A549 treated with AZD9567 at 1 μM for 4 hours (cell line): Measurements from ENCODE around the gene EVA1B. TPM values are rescaled to one million over a fixed set of nuclear protein-coding genes. Genes with fewer than 3 reads are reported as not detected.

Source experiments
- total RNA-seq: library from RNA; stranded (reverse); fragments of 200-300 nt; extraction: Qiagen RNA extraction; gene quantifications from 5 replicates; pipeline ENCODE4 v1.2.3, GENCODE V29; 2022; ENCODE audit not compliant: insufficient read depth

EVA1B gene, protein sequence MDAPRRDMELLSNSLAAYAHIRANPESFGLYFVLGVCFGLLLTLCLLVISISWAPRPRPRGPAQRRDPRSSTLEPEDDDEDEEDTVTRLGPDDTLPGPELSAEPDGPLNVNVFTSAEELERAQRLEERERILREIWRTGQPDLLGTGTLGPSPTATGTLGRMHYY
- total RNA-seq = 4.7 to 23.5 TPM (median 19.8 TPM) in 5 replicates

GRCh38 chr1:36323636-36324352 lies at the start of gene EVA1B:
Gene EVA1B (minus strand): TSS chr1:36323645. CDS start chr1:36323037, 608 bp downstream.

DNA sequence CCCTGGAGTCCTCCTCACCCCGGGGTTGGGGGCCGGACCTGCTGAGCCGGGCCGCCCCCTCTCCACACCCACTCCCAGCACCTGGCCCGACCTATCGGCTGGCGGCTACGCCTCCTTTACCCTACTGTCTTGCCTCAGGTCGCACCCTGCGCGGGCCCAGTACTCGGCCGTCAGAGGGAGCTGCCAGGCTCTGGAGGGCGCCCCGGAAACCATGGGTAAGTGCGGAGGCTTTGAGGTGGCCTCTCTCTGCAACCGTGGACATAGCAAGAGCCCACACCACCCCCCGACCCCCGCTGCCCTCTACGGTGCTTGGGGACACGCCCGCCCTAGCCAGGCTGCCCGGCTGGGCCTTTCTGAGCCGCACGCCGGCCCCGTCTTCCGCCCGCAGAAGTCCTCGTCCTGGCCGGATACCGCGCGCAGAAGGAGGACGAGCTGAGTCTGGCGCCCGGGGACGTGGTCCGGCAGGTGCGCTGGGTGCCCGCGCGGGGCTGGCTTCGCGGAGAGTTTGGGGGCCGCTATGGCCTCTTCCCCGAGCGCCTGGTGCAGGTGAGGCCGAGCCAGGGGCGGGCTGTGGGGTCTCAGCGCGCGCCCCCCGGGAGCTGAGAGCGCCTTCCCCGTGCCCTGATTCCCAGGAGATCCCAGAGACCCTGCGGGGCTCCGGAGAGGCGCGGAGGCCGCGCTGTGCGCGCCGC lies 17.1 kb downstream of the EVA1B start, which contains the start of gene SH3D21:
Gene SH3D21, plus strand, starts transcription at position 159 of the 692 bp plus-strand sequence. Its CDS starts 53 bp downstream, at position 212.

Other genes starting within 250 kb of the EVA1B start
- 0.09 TPM in 1 of 5 replicates, not detected in the others for gene TEKT2, start 239.6 kb downstream of the EVA1B start, total RNA-seq
- gene ADPRS, start 234.8 kb downstream of the EVA1B start, total RNA-seq = 29.2 to 35.5 TPM (median 33.0 TPM) in 5 replicates
- 0.05 to 0.14 TPM (median 0.12 TPM) in 4 of 5 replicates, not detected in the other for gene COL8A2, start 198.4 kb downstream of the EVA1B start, total RNA-seq
- 78.7 to 85.3 TPM (median 79.5 TPM) in 5 replicates for gene TRAPPC3, start 174.2 kb downstream of the EVA1B start, total RNA-seq
- gene MAP7D1, start 167.5 kb downstream of the EVA1B start, total RNA-seq = 145 to 193 TPM (median 186 TPM) in 5 replicates
- 66.5 to 82.2 TPM (median 70.8 TPM) in 5 replicates for gene THRAP3, start 99.2 kb downstream of the EVA1B start, total RNA-seq
- 1.6 to 3.3 TPM (median 2.6 TPM) in 5 replicates for gene SH3D21, start 17.3 kb downstream of the EVA1B start, total RNA-seq
- gene STK40, start 62.3 kb upstream of the EVA1B start, total RNA-seq = 9.8 to 11.0 TPM (median 10.4 TPM) in 5 replicates
- 36.1 to 44.9 TPM (median 43.5 TPM) in 5 replicates for gene LSM10, start 74.3 kb upstream of the EVA1B start, total RNA-seq
- gene OSCP1, start 126.8 kb upstream of the EVA1B start, total RNA-seq = 6.1 to 7.4 TPM (median 6.5 TPM) in 5 replicates
- 49.3 to 83.5 TPM (median 79.0 TPM) in 5 replicates for gene MRPS15, start 140.7 kb upstream of the EVA1B start, total RNA-seq
- not detected in 5 replicates for gene CSF3R, start 159.3 kb upstream of the EVA1B start, total RNA-seq